NB4 (cell line): ENCODE results near the gene GALNT14.

Source experiments
- DNase-seq: peaks from one replicate; pipeline ENCODE4 v3.0.0; 2010; ENCODE audit warnings: low read depth
- H3K4me3 ChIP-seq: one replicate; pipeline ENCODE4 v1.5.1; 2011; ENCODE audit warnings: mild to moderate bottlenecking, low read depth, low read length, moderate library complexity
- CTCF ChIP-seq: IDR thresholded peaks from one replicate; pipeline ENCODE4 v1.5.1; 2012; ENCODE audit warnings: low read depth, low read length
- MYC ChIP-seq: IDR thresholded peaks from 2 replicates; pipeline ENCODE4 v1.6.1; 2011; ENCODE audit warnings: low read depth, low read length
- POLR2A ChIP-seq: IDR thresholded peaks from 2 replicates; pipeline ENCODE4 v1.6.1; 2011; ENCODE audit warnings: mild to moderate bottlenecking; ENCODE audit not compliant: insufficient read length; ENCODE audit errors: extremely low read depth
- TF ChIP-seq, protein P1 (sequence below): IDR thresholded peaks from 2 replicates; pipeline ENCODE4 v1.6.1; 2011; ENCODE audit warnings: low read depth, low read length

GALNT14 gene

GRCh38 chr2:30935795-30936194 lies 202.4 kb downstream of the GALNT14 start:
- no peak for DNase-seq
- TF ChIP-seq, protein P1, sequence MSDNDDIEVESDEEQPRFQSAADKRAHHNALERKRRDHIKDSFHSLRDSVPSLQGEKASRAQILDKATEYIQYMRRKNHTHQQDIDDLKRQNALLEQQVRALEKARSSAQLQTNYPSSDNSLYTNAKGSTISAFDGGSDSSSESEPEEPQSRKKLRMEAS: no peak
- TF ChIP-seq MYC: no peak
- no peak for TF ChIP-seq POLR2A
- no peak for TF ChIP-seq CTCF
- H3K4me3 ChIP-seq: no peak overlapping the region

- TF ChIP-seq CTCF: no peak
- no peak for TF ChIP-seq MYC
- no peak for TF ChIP-seq POLR2A
- TF ChIP-seq, protein P1: no peak
- peak; percentile 8 for DNase-seq
- no peak overlapping the region for H3K4me3 ChIP-seq
These were observed 204.2 kb downstream of the GALNT14 start for GRCh38 chr2:30934066-30934465.

DNA sequence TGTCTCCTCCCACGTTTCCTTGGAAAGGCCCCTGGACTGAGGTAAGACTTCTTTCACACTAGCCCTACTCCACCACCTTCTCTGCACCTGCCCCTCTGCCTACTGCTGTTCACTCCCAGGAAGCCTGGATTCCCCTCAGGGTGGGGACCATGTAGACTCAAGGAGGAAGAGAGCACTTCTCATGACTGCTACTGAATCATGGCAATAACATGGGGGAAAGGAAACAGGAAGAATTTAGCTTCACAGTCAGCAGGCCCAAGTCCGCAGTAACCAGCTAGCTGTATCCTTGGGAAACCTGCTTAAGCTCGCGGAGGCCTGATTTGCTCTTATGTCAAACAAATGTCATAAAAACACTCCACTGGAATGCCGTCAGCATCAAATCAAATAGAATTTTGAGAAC lies 204.7 kb downstream of the GALNT14 start:
- H3K4me3 ChIP-seq: no peak overlapping the region
- DNase-seq: no peak
- TF ChIP-seq POLR2A (no peak), MYC (no peak), CTCF (no peak)
- TF ChIP-seq, protein P1: no peak

GRCh38 chr2:30932870-30933269 lies 205.4 kb downstream of the GALNT14 start:
- DNase-seq: no peak
- TF ChIP-seq, protein P1: no peak

GRCh38 chr2:30931841-30932407 lies 206.3 kb downstream of the GALNT14 start:
- no peak for DNase-seq
- TF ChIP-seq CTCF (no peak), MYC (no peak), POLR2A (no peak)
- TF ChIP-seq, protein P1: no peak
- H3K4me3 ChIP-seq: no peak overlapping the region

More at GRCh38 chr2:30932870-30933269, 205.4 kb downstream of the GALNT14 start:
- H3K4me3 ChIP-seq: no peak overlapping the region

GRCh38 chr2:30930716-30931115 lies 207.5 kb downstream of the GALNT14 start:
- TF ChIP-seq CTCF: no peak
- TF ChIP-seq MYC: no peak
- TF ChIP-seq POLR2A: no peak
- TF ChIP-seq, protein P1: no peak
- no peak for DNase-seq
- H3K4me3 ChIP-seq: no peak overlapping the region
